H9 (cell line): Measurements from ENCODE around the gene SATB1. TPM values are rescaled to one million over a fixed set of nuclear protein-coding genes. Genes with fewer than 3 reads are reported as not detected.

Source experiments
- DNase-seq: peaks from one replicate; pipeline ENCODE4 v3.0.0-alpha.2; 2017
- H2AFZ ChIP-seq: one replicate; pipeline ENCODE4 v1.6.1; 2013; ENCODE audit warnings: mild to moderate bottlenecking, low read length, control low read depth, moderate library complexity
- H2AK5ac ChIP-seq: 2 replicates; pipeline ENCODE4 v1.6.1; 2013; ENCODE audit warnings: low read length, control low read depth, mixed read lengths; ENCODE audit not compliant: insufficient read length
- H2BK120ac ChIP-seq: one replicate; pipeline ENCODE4 v1.6.1; 2013; ENCODE audit warnings: low read depth, mild to moderate bottlenecking, low read length, control low read depth, inconsistent platforms; ENCODE audit not compliant: poor library complexity, severe bottlenecking
- H2BK12ac ChIP-seq: 2 replicates; pipeline ENCODE4 v1.6.1; 2013; ENCODE audit warnings: low read length, control low read depth, mixed read lengths, low read depth; ENCODE audit not compliant: insufficient read length
- H2BK15ac ChIP-seq: 2 replicates; pipeline ENCODE4 v1.6.1; 2013; ENCODE audit warnings: low read depth, low read length, control low read depth
- H2BK20ac ChIP-seq: one replicate; pipeline ENCODE4 v1.6.1; 2013; ENCODE audit warnings: low read depth, mild to moderate bottlenecking, low read length, control low read depth, inconsistent platforms; ENCODE audit not compliant: poor library complexity, severe bottlenecking
- H2BK5ac ChIP-seq: 2 replicates; pipeline ENCODE4 v1.6.1; 2013; ENCODE audit warnings: low read length, control low read depth, mixed read lengths; ENCODE audit not compliant: insufficient read length
- H3K14ac ChIP-seq: 2 replicates; pipeline ENCODE4 v1.6.1; 2013; ENCODE audit warnings: low read length, control low read depth; ENCODE audit not compliant: insufficient read depth
- H3K18ac ChIP-seq: 2 replicates; pipeline ENCODE4 v1.6.1; 2013; ENCODE audit warnings: low read depth, mild to moderate bottlenecking, mixed read lengths, low read length, control low read depth; ENCODE audit not compliant: insufficient read length
- H3K23ac ChIP-seq: 2 replicates; pipeline ENCODE4 v1.6.1; 2013; ENCODE audit warnings: low read length, control low read depth, mixed read lengths, low read depth; ENCODE audit not compliant: insufficient read length
- H3K23me2 ChIP-seq: 2 replicates; pipeline ENCODE4 v1.6.1; 2013; ENCODE audit warnings: low read depth, mild to moderate bottlenecking, mixed read lengths, low read length, control low read depth; ENCODE audit not compliant: insufficient read length, poor library complexity, severe bottlenecking
- H3K27ac ChIP-seq: 2 replicates; pipeline ENCODE4 v1.5.1; 2013; ENCODE audit warnings: low read length, control low read depth, mixed read lengths, low read depth; ENCODE audit not compliant: insufficient read length
- H3K27me3 ChIP-seq: 2 replicates; pipeline ENCODE4 v1.6.1; 2013; ENCODE audit warnings: low read length, control low read depth, inconsistent platforms; ENCODE audit not compliant: insufficient read depth
- H3K4ac ChIP-seq: 2 replicates; pipeline ENCODE4 v1.6.1; 2013; ENCODE audit warnings: low read depth, mild to moderate bottlenecking, control low read depth, inconsistent platforms, low read length, moderate library complexity
- H3K4me1 ChIP-seq: 2 replicates; pipeline ENCODE4 v1.6.1; 2013; ENCODE audit warnings: low read length, control low read depth, inconsistent platforms; ENCODE audit not compliant: insufficient read depth
- H3K4me2 ChIP-seq: 2 replicates; pipeline ENCODE4 v1.6.1; 2013; ENCODE audit warnings: low read length, control low read depth, mixed read lengths; ENCODE audit not compliant: insufficient read length, insufficient read depth
- H3K56ac ChIP-seq: 2 replicates; pipeline ENCODE4 v1.6.1; 2013; ENCODE audit warnings: low read depth, mild to moderate bottlenecking, mixed read lengths, low read length, control low read depth; ENCODE audit not compliant: insufficient read length
- H3K79me1 ChIP-seq: 2 replicates; pipeline ENCODE4 v1.6.1; 2013; ENCODE audit warnings: low read depth, mild to moderate bottlenecking, moderate library complexity, low read length, control low read depth, inconsistent platforms; ENCODE audit not compliant: insufficient read depth, poor library complexity, severe bottlenecking
- H3K79me2 ChIP-seq: 2 replicates; pipeline ENCODE4 v1.6.1; 2013; ENCODE audit warnings: low read length, control low read depth, inconsistent platforms; ENCODE audit not compliant: insufficient read depth
- H3K9ac ChIP-seq: 2 replicates; pipeline ENCODE4 v1.6.1; 2013; ENCODE audit warnings: low read length, control low read depth, mixed read lengths; ENCODE audit not compliant: insufficient read length; ENCODE audit errors: extremely low read depth
- H3K9me3 ChIP-seq: one replicate; pipeline ENCODE4 v1.6.1; 2013; ENCODE audit warnings: low read depth, low read length, inconsistent platforms; ENCODE audit not compliant: control insufficient read depth
- H3T11ph ChIP-seq: one replicate; pipeline ENCODE4 v1.6.1; 2013; ENCODE audit warnings: mild to moderate bottlenecking, low read length, control low read depth, inconsistent platforms
- H4K20me1 ChIP-seq: one replicate; pipeline ENCODE4 v1.6.1; 2013; ENCODE audit not compliant: control insufficient read depth, insufficient read length, insufficient read depth
- H4K5ac ChIP-seq: 2 replicates; pipeline ENCODE4 v1.6.1; 2013; ENCODE audit warnings: low read depth, mild to moderate bottlenecking, mixed read lengths, low read length, control low read depth; ENCODE audit not compliant: insufficient read length
- H4K8ac ChIP-seq: replicated peaks from 2 replicates; pipeline ENCODE4 v1.6.1; 2013; ENCODE audit warnings: low read length, control low read depth, mixed read lengths, low read depth; ENCODE audit not compliant: insufficient read length
- H4K91ac ChIP-seq: 2 replicates; pipeline ENCODE4 v1.6.1; 2013; ENCODE audit warnings: low read depth, mild to moderate bottlenecking, moderate library complexity, mixed read lengths, low read length, control low read depth; ENCODE audit not compliant: insufficient read length
- H3K27ac Mint-ChIP-seq, 3 experiments: 2 replicates in 2 of 3; 3 replicates in 1 of 3; pipeline ENCODE4 v1.8.0; 2020 to 2021; ENCODE audit warnings: mixed read lengths in 3 of 3, mild to moderate bottlenecking in 1 of 3, moderate library complexity in 1 of 3
- H3K27me3 Mint-ChIP-seq: 2 replicates; pipeline ENCODE4 v1.8.0; 2021; ENCODE audit warnings: low read depth, mild to moderate bottlenecking, moderate library complexity, mixed read lengths
- H3K36me3 Mint-ChIP-seq, 3 experiments: 2 replicates in 2 of 3; 3 replicates in 1 of 3; pipeline ENCODE4 v1.8.0; 2020 to 2021; ENCODE audit warnings: low read depth in 3 of 3, mixed read lengths in 3 of 3; ENCODE audit not compliant: insufficient read depth in 1 of 3
- H3K4me1 Mint-ChIP-seq, 2 experiments: 2 replicates each; pipeline ENCODE4 v1.8.0; 2020; ENCODE audit warnings: mixed read lengths in 2 of 2
- H3K4me3 Mint-ChIP-seq, 2 experiments: 2 replicates in 1 of 2; 3 replicates in 1 of 2; pipeline ENCODE4 v1.8.0; 2020 to 2021; ENCODE audit warnings: mild to moderate bottlenecking in 2 of 2, mixed read lengths in 2 of 2, moderate library complexity in 1 of 2
- H3K9me3 Mint-ChIP-seq, 2 experiments: 2 replicates in 1 of 2; 3 replicates in 1 of 2; pipeline ENCODE4 v1.8.0; 2020; ENCODE audit warnings: mild to moderate bottlenecking in 2 of 2, mixed read lengths in 2 of 2, moderate library complexity in 1 of 2
- CTCF ChIP-seq: fragments of 200-600 bp; sonication (generic); conservative IDR thresholded peaks from 3 replicates; pipeline ENCODE4 v1.8.0; 2021; ENCODE audit warnings: antibody characterized with exemption, mild to moderate bottlenecking
- WGBS: extraction: QIAGEN DNeasy Blood & Tissue Kit; methylation state at CpG from one replicate; pipeline ENCODE4 v1.1.7; 2013; ENCODE audit warnings: missing lambda C conversion rate, low lambda C conversion rate, mixed read lengths; ENCODE audit not compliant: insufficient read length; ENCODE audit errors: extremely low coverage; 5-methylcytosine and 5-hydroxymethylcytosine counted together
- total RNA-seq: library from RNA; stranded (reverse); gene quantifications from 2 replicates; pipeline ENCODE4 v1.2.1, GENCODE V29; 2021

SATB1 gene
- total RNA-seq, 1 experiment from 2014 or later, result 30.7 TPM

GRCh38 chr3:18443665-18444594 lies 18.8 kb upstream of the SATB1 start:
- H2BK5ac ChIP-seq, result no peak overlapping the region
- WGBS, result no CpG with 5 or more reads among the region's 56 CpGs
- Mint-ChIP-seq H3K4me1 (peaks cover 21 to 34% of the 10 kb centered on the region in 2 experiments), H3K27me3 (peaks cover 38% of the 10 kb centered on the region), H3K36me3 (peaks cover 0 to 11% (median 3%) of the 10 kb centered on the region in 3 experiments; a peak in 6 of 7 replicates), H3K4me3 (peak overlapping the region; percentile 81 to 90), H3K9me3 (no peaks in the 10 kb centered on the region; a peak in 2 of 5 replicates), H3K27ac (0 out of 7 replicates have a peak overlapping the region, but pooled peaks of 2 of the 3 experiments have one; percentile 35 to 39)
- H3K23me2 ChIP-seq, result peaks cover 19% of the 10 kb centered on the region
- no peak overlapping the region for H3K27ac ChIP-seq
- H3K4me2 ChIP-seq, result peak overlapping the region; percentile 88
- peaks cover 7% of the 10 kb centered on the region; the same call in 1 of the 2 replicates for H3K27me3 ChIP-seq
- H4K5ac ChIP-seq, result no peak overlapping the region
- no peaks in the 10 kb centered on the region for H3K79me1 ChIP-seq
- no peak overlapping the region for H4K91ac ChIP-seq
- H2BK12ac ChIP-seq, result no peak overlapping the region
- no peaks in the 10 kb centered on the region for H4K20me1 ChIP-seq
- TF ChIP-seq CTCF, result no peak
- peaks cover 4% of the 10 kb centered on the region for H3K9me3 ChIP-seq
- no peak overlapping the region for H2BK20ac ChIP-seq
- no peak overlapping the region; the same call in 1 of the 2 replicates for H3K14ac ChIP-seq
- no peak overlapping the region for H3K56ac ChIP-seq
- H2AFZ ChIP-seq, result no peak overlapping the region
- no peak overlapping the region for H4K8ac ChIP-seq
- no peak overlapping the region for H3T11ph ChIP-seq
- DNase-seq, result peak; percentile 59
- peaks cover 5% of the 10 kb centered on the region; the same call in 1 of the 2 replicates for H3K4me1 ChIP-seq
- no peak overlapping the region for H3K23ac ChIP-seq
- no peak overlapping the region for H2BK15ac ChIP-seq
- peak overlapping the region; percentile 18 for H3K9ac ChIP-seq
- H2BK120ac ChIP-seq, result no peak overlapping the region
- H3K79me2 ChIP-seq, result no peaks in the 10 kb centered on the region
- H3K18ac ChIP-seq, result no peak overlapping the region
- no peak overlapping the region for H3K4ac ChIP-seq
- no peak overlapping the region for H2AK5ac ChIP-seq
